GM12801 (cell line): ENCODE measurements around the gene KRT81.

ENCODE experiments used
- CTCF ChIP-seq: IDR thresholded peaks from one replicate; pipeline ENCODE4 v1.5.1; 2011; ENCODE audit warnings: control low read depth; ENCODE audit not compliant: insufficient read length; ENCODE audit errors: extremely low read depth

KRT81 gene

GRCh38 chr12:52323001-52323400 lies 31.7 kb upstream of the KRT81 start:
- no peak for TF ChIP-seq CTCF

- TF ChIP-seq CTCF, result no peak
Measured at GRCh38 chr12:52322069-52322468, 30.7 kb upstream of the KRT81 start.

- no peak for TF ChIP-seq CTCF
Measured at GRCh38 chr12:52321418-52321817, 30.1 kb upstream of the KRT81 start.

GRCh38 chr12:52320784-52321400 lies 29.6 kb upstream of the KRT81 start, which contains the start of gene KRT83:
KRT83 (minus strand) TSS chr12:52321398; CDS start chr12:52321335, 63 bp downstream.
- TF ChIP-seq CTCF, result no peak

- TF ChIP-seq CTCF, result no peak
Measured at GRCh38 chr12:52319097-52319496, 27.8 kb upstream of the KRT81 start.

GRCh38 chr12:52318241-52318990 lies 27.1 kb upstream of the KRT81 start:
- no peak for TF ChIP-seq CTCF

GRCh38 chr12:52317468-52318052 lies 26.2 kb upstream of the KRT81 start:
- TF ChIP-seq CTCF, result no peak
